ENCODE results near the gene FOXL2.

Gene FOXL2

DNA sequence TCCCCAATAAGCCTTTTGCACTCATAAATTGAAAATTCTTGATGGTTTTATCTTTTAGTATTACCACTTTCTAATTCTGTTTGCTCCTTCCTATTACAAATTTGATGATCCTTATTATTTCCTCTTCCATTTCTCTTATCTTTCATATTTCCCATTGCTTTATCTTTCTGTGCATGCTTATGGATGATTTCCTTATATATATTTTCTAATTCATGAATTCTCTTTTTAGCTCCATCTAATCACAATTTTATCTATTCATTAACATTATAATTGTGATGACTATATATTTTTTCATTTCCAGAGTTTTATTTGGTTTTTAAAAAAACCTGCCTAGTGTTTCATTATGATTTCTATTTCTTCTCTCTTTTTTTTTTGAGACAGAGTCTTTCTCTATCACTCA is 18.0 kb upstream of the FOXL2 start:
- Histone ChIP-seq H3K4me1 (ENCODE audit: insufficient read depth, poor library complexity, severe bottlenecking) (no peaks in the 10 kb centered on the region), H3K4me3 (ENCODE audit: severe bottlenecking) (no peak overlapping the region), H3K27ac (ENCODE audit: poor library complexity, severe bottlenecking) (no peak overlapping the region), H3K36me3 (ENCODE audit: low read depth) (no peaks in the 10 kb centered on the region), H3K27me3 (ENCODE audit: insufficient read depth, poor library complexity, severe bottlenecking) (peaks cover 5% of the 10 kb centered on the region), H3K9me3 (ENCODE audit: severe bottlenecking) (peaks cover 2% of the 10 kb centered on the region)
- TF ChIP-seq, protein P1, sequence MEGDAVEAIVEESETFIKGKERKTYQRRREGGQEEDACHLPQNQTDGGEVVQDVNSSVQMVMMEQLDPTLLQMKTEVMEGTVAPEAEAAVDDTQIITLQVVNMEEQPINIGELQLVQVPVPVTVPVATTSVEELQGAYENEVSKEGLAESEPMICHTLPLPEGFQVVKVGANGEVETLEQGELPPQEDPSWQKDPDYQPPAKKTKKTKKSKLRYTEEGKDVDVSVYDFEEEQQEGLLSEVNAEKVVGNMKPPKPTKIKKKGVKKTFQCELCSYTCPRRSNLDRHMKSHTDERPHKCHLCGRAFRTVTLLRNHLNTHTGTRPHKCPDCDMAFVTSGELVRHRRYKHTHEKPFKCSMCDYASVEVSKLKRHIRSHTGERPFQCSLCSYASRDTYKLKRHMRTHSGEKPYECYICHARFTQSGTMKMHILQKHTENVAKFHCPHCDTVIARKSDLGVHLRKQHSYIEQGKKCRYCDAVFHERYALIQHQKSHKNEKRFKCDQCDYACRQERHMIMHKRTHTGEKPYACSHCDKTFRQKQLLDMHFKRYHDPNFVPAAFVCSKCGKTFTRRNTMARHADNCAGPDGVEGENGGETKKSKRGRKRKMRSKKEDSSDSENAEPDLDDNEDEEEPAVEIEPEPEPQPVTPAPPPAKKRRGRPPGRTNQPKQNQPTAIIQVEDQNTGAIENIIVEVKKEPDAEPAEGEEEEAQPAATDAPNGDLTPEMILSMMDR (IDR thresholded peaks at IDR 0.05; ENCODE audit: poor library complexity, severe bottlenecking) = no peak
- no peak for ATAC-seq (ENCODE audit: low read depth)
- no peak for DNase-seq (ENCODE audit: low spot score)

DNA sequence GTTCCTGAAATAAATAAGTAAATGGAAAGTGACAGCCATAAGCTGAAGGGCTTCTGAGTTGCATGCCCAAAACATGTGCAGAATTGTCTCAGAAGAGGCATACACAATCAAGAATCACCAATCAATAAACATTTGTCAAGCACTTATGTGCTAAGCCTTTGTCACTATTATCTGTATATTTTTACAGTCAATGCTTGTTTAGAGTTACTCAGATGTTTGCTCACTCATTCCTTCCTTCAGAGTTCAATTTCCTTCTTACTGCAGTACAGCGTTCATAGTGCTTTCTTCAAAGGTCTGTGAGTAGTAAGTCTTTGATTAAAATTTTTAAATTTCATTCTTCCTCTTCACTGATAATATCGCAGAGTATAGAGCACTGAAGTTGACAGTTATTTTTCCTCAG is 17.3 kb upstream of the FOXL2 start:
- H3K27ac ChIP-seq (ENCODE audit: poor library complexity, severe bottlenecking) = no peak overlapping the region
- H3K9me3 ChIP-seq (ENCODE audit: severe bottlenecking) = peaks cover 2% of the 10 kb centered on the region
- H3K36me3 ChIP-seq (ENCODE audit: low read depth) = no peaks in the 10 kb centered on the region
- no peak overlapping the region for H3K4me3 ChIP-seq (ENCODE audit: severe bottlenecking)
- TF ChIP-seq, protein P1 (IDR thresholded peaks at IDR 0.05; ENCODE audit: poor library complexity, severe bottlenecking) = no peak
- DNase-seq (ENCODE audit: low spot score) = no peak
- no peaks in the 10 kb centered on the region for H3K4me1 ChIP-seq (ENCODE audit: insufficient read depth, poor library complexity, severe bottlenecking)
- peaks cover 5% of the 10 kb centered on the region for H3K27me3 ChIP-seq (ENCODE audit: insufficient read depth, poor library complexity, severe bottlenecking)
- no peak for ATAC-seq (ENCODE audit: low read depth)

DNA sequence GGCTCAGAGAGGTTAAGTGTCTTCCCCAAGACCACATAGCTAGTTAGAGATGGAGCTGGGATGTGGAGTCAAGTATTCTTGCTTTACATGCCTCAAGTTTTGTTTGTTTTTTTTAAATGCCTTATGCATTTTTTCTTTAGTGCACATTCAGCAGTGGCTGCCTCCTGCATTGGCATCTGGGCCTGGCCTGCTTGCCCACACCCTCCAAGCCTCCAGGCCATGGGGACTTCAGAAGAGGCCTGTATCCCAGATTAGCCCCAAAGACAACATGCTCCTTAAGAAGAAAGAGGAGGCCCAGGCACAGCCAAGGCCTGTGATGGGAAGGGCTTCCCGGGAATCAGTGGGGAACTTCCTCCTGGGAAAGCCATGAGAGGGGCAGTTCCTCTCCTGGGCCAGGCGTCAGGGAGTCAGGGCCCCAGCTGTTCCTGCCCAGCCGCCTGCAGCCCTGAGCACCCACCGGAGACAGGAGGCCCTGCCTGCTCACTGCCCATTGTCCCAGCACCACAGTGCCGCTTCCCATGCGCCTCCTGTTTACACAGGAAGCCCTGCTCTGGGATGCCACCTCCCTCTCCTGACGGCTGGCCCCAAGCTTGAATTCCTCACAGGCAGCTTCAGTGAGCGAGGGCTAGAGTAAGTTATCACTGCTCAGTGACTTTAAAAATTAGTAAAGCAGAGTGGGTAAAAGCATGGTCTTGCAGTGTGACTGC is 16.1 kb upstream of the FOXL2 start:
- TF ChIP-seq, protein P1 (IDR thresholded peaks at IDR 0.05; ENCODE audit: poor library complexity, severe bottlenecking) = no peak
- H3K36me3 ChIP-seq (ENCODE audit: low read depth) = no peaks in the 10 kb centered on the region
- H3K9me3 ChIP-seq (ENCODE audit: severe bottlenecking) = peaks cover 2% of the 10 kb centered on the region
- DNase-seq (ENCODE audit: low spot score) = no peak
- ATAC-seq (ENCODE audit: low read depth) = no peak
- no peak overlapping the region for H3K27ac ChIP-seq (ENCODE audit: poor library complexity, severe bottlenecking)
- H3K4me3 ChIP-seq (ENCODE audit: severe bottlenecking) = no peak overlapping the region
- peaks cover 11% of the 10 kb centered on the region for H3K27me3 ChIP-seq (ENCODE audit: insufficient read depth, poor library complexity, severe bottlenecking)
- H3K4me1 ChIP-seq (ENCODE audit: insufficient read depth, poor library complexity, severe bottlenecking) = no peaks in the 10 kb centered on the region

DNA sequence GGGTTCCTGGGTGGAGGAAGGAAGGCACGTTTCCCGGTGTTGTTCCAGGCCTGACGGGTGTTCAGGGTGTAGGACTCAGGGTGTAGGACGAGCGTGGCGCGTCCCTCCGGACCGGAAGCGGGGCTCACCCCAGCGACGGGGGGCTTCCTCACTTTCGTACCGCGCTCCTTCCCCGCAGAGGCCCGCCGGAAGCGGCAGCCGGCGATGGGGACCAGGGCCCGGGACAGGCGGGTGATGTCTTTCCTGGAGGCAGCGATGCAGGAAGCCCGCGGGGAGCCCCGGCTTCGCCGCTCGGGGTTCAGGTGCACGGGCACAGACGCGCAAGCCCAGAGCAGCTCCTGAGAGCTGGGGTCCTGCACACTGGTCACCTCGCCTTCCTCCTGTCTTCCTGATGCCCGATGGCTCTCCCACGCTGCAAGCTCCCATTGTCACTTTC is 13.5 kb upstream of the FOXL2 start:
- Histone ChIP-seq H3K27me3 (ENCODE audit: insufficient read depth, poor library complexity, severe bottlenecking) (peaks cover 11% of the 10 kb centered on the region), H3K27ac (ENCODE audit: poor library complexity, severe bottlenecking) (no peak overlapping the region), H3K4me1 (ENCODE audit: insufficient read depth, poor library complexity, severe bottlenecking) (no peaks in the 10 kb centered on the region), H3K4me3 (ENCODE audit: severe bottlenecking) (no peak overlapping the region), H3K36me3 (ENCODE audit: low read depth) (no peaks in the 10 kb centered on the region), H3K9me3 (ENCODE audit: severe bottlenecking) (peaks cover 2% of the 10 kb centered on the region)
- ATAC-seq (ENCODE audit: low read depth) (no peak; the same call in 2 of the 3 replicates), DNase-seq (ENCODE audit: low spot score) (no peak)
- TF ChIP-seq, protein P1 (IDR thresholded peaks at IDR 0.05; ENCODE audit: poor library complexity, severe bottlenecking) = no peak

DNA sequence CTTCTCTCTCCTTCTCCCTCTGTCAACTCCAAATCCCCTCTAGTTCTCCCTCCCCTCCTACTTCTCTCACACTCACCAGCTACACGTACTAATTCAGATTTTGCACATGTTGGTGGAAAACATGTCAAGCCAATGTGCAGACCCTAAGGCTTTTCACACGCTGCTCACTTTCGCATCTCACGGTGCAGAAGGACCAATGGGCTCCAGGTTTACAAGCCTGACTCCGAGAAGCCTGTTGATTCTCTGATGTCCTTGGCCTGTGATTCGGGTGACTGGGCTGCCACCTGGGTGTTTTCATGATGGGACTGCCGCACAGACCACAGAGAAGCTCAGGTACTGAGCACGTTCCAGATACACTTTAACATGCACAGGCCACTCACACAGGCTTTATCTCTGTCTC is 3.8 kb upstream of the FOXL2 start:
- TF ChIP-seq, protein P1 (IDR thresholded peaks at IDR 0.05; ENCODE audit: poor library complexity, severe bottlenecking) = no peak

More for the DNA sequence above, 3.8 kb upstream of the FOXL2 start:
- no peak overlapping the region for H3K4me3 ChIP-seq (ENCODE audit: severe bottlenecking)
- DNase-seq (ENCODE audit: low spot score) = no peak
- peaks cover 55% of the 10 kb centered on the region for H3K27me3 ChIP-seq (ENCODE audit: insufficient read depth, poor library complexity, severe bottlenecking)
- H3K4me1 ChIP-seq (ENCODE audit: insufficient read depth, poor library complexity, severe bottlenecking) = no peaks in the 10 kb centered on the region
- H3K9me3 ChIP-seq (ENCODE audit: severe bottlenecking) = no peaks in the 10 kb centered on the region
- H3K36me3 ChIP-seq (ENCODE audit: low read depth) = no peaks in the 10 kb centered on the region
- no peak for ATAC-seq (ENCODE audit: low read depth)
- H3K27ac ChIP-seq (ENCODE audit: poor library complexity, severe bottlenecking) = no peak overlapping the region
